CMK (cell line): ENCODE measurements around the gene MAGOHB.
"Not testable (repeated sequence)": the region's sequence is repeated elsewhere in the genome, so short reads cannot be mapped to it uniquely, and the experiment has no call there.

Source experiments
- DNase-seq: peaks from one replicate; pipeline ENCODE4 v3.0.0-alpha.2; 2010; ENCODE audit warnings: low read depth

The MAGOHB gene

DNA sequence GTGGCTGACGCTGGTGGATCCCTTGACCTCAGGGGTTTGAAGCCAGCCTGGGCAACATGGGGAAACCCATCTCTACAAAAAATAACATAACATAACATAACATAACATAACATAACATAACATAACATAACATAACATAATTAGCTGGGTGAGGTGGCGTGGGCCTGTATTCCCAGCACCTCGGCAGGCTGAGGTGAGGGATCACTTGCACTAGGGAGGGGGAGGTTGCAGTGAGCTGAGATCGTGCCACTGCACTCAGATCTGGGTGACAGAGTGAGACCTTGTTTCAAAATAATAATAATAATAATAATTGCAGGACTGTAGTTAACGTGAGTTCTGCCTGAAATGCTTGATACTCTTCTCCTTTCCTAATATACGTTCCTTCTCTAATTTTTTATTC, 1.3 kb downstream of the MAGOHB start:
- no peak for DNase-seq

DNA sequence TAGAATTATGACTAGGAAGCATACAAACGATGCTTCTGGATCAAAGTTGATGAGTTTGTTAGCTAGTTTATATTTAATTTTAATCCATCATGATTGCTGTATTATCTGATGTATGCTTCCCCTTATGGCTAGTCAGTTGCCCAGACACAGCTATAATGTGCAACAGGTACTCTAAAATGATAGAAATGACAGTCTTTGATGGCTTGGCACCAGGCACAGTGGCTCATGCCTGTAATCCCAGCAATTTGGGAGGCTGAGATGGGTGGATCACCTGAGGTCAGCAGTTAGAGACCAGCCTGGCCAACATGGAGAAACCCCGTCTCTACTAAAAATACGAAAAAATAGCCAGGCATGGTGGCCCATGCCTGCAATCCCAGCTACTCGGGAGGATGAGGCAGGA, 2.2 kb downstream of the MAGOHB start:
- DNase-seq = not testable (repeated sequence)

DNA sequence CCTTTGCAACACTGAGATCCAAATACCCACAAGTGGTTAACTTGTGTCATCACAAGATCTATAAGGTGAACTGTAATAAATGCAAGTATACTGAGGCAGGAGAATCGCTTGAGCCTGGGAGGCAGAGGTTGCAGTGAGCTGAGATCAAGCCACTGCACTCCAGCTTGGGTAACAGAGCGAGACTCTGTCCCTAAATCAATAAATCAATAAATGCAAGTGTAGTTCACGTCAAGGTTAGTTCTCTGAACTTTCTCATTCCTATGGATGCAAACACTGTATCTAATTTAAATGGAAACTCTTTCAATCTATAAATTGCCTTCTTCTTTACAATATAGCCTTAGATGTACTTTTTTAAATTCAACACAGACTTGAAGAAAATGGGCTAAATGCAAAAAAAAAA, 3.2 kb downstream of the MAGOHB start:
- DNase-seq = no peak

DNA sequence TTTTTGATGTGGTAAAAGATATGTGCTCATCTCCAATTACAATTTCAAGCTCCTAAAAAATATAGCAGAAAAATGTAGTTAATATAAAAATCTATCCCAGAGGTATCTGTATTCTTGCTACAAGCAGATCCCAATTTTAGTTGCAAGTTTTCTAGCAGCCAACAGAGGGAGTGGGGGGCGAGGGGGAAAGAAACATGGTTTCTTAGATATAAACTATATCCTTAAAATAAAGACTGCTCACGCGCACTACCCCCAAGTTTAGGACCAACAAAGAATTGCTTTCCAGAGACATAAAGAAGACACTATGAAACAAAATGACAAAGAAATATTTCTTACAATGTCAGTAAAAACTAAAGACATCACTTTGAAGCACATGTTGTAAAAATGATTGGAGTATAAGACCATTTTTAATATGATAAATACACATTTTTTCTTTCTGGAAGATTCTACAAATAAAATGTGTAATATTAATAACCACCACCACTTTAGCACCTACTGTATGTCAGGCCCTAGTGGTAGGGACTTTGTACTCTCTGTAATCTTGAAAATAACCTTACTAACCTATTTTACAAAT, 5.4 kb downstream of the MAGOHB start:
- DNase-seq = no peak

- DNase-seq = no peak
Observed at GRCh38 chr12:10601860-10602259, 11.5 kb downstream of the MAGOHB start.

- DNase-seq = no peak
Observed at GRCh38 chr12:10600988-10601387, 12.4 kb downstream of the MAGOHB start.

- no peak for DNase-seq
Observed at GRCh38 chr12:10595881-10596280, 17.5 kb downstream of the MAGOHB start.

GRCh38 chr12:10590966-10591365, 22.4 kb downstream of the MAGOHB start:
- no peak for DNase-seq

GRCh38 chr12:10584415-10584814, 29.0 kb downstream of the MAGOHB start:
- DNase-seq = no peak

DNA sequence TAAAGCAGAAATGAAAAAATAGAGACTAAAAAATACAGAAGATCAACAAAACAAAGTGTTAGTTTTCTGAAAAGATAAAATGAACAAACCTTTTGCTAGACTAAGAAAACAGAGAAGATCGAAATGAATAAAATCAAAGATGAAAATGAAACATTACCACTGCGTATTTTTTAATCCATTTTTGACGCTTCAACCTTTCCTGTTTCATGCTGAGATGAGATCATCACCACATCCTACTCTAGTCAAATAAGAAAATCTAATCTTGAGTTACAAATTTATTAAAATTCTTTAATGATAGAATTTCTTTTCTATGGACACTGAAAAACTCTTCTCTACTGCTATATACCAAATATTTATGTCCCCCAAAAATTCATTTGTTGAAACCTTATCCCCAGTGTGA, 30.7 kb downstream of the MAGOHB start:
- DNase-seq = no peak

GRCh38 chr12:10582133-10582532, 31.3 kb downstream of the MAGOHB start:
- DNase-seq = not testable (repeated sequence)

GRCh38 chr12:10574307-10574706, 39.1 kb downstream of the MAGOHB start:
- no peak for DNase-seq

DNA sequence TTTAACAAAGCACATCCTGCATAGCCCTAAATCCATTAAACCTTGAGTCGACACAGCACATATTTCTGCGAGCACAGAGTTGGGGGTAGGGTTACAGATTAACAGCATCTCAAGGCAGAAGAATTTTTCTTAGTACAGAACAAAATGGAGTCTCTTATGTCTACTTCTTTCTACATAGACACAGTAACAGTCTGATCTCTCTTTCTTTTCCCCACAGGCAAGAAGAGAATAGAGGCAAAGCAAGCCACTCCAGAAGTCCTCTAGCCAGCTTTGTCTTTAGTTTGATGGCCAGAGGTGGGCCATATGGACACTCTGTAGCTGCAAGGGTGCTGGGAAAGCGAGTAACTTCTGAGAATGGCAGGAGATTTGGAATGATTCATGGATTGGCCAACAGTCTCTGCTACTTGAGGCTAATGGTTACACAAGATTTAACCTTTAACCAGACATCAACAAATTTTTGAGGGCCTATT, 41.4 kb downstream of the MAGOHB start:
- DNase-seq = not testable (repeated sequence)

DNA sequence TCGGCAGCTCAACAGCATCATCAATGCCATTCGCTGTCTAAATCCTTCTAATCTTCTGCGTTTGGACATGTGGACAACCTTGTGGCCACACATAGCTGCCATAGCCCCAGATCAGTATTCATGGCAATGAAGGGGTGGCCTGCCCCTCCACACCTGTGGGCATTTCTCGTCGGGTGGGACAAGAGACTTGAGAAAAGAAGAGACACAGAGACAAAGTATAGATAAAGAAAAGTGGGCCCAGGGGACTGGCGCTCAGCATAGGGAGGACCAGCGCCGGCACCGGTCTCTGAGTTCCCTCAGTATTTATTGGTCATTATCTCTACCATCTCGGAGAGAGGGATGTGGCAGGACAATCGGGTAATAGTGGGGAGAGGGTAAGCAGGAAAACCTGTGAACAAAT, 42.3 kb downstream of the MAGOHB start:
- DNase-seq = no peak

DNA sequence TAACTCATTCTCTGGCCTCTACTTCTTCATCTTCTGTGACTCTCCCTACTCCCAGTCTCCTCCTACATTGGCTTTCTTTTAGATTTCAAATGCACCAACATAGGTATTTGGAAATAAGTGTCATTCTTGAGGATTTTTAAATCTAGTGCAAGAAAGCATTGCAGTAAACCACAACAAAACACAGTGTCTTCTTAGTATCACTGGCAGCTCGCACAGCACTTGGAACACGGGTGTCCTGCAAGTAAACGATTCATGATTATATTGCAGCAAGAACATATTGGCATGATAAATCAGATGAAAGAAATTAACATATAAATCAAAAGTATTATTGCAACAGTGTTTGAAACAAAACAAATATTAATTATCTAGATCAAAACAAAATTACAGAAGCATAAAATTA, 45.6 kb downstream of the MAGOHB start:
- DNase-seq = no peak

DNA sequence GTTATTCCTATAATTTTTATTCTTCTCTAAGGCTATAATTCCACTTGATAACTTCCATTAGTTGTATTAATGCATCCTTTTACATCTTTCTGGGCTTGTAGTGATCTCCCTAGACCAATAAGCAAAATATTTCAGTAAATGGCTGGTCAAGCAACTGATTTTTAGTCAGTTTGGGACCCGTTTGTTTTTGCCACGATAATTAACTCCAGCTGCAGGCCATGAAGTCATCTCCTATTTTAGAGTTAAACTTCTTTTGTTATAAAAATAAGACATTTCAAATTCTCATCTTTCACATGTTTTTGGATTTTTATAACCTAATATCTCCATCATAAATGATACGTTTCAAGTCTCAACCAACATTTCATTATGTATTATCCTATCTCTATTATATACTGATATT, 49.4 kb downstream of the MAGOHB start:
- no peak for DNase-seq

DNA sequence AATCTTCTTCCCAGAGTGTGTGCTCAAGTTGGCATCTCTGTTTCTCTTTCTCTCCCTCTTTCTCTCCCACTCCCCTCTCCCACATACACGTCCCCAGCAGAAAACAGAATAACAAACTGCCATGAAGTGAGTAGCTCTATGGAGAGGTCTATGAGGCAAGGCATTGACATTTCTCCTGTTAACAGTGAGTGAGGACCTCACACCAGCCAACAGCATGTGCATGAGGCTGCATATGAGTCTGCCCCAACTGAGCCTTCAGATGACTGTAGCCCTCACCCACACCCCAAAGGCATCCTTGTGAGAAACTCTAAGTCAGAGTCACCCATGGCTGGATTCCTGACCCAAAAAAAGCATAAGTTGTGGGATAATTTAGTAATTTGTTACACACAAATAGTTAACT, 50.4 kb downstream of the MAGOHB start:
- DNase-seq = no peak

DNA sequence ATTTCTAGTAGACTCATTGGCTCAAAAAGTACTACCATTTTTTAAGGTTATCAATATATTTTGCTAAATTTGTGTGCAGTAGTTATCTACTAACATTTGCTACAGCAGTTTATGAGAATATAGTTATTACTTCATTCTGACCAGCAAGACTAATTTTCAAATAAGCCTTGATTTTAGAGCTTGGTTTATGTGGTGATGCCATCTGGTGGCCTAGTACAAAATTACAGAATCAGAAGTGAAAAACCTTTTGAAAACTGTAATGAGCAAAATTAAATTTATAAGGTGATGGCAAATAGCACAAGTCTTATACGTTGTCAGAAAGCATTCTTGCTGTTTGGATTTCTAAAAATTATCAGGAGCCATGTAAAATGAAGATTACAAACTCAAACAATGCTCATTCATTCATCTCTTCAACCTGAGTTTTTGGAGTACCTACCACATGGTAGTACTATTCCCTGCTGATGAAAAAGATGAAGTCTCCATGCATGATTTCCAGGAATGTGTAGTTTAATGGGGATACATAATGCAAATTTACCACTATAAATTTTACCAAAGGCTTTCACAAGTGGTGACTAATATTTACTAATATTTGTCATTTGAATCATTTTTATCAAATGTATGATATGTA, 51.0 kb downstream of the MAGOHB start:
- no peak for DNase-seq

GRCh38 chr12:10559244-10559643, 54.2 kb downstream of the MAGOHB start:
- DNase-seq = no peak

DNA sequence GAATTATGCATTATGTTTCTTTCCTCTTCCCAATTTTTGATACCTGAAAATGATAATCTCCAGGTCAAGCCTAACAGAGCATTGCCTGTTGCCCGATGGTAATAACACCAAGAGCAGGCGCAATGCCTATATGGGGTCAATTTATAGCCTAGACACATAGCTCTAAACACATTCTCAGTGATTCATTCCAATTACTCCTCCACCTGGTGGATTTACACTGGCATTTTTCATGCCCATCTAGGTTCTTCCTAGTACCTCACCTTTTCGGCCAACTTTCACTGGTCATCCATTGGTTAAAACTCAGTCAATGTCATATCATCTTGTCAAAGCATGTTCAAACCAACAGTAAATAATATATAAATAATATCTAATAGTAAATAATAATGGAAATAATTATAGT, 54.6 kb downstream of the MAGOHB start:
- no peak for DNase-seq

DNA sequence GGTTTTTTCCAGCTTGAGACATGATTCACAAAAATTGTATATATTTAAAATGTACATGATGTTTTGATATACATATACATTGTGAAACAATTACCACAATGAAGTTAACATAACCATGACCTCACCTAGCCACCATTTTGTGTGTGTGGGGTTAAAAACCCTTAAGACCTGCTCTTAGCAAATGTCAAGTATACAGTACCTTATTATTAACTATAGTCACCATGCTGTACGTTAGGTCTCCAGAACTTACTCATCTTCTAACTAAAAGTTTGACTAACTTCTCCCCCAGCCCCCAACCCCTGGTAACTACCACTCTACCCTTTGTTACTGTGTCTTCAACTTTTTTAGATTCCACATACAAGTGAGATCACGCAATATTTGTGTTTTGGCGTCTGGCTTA, 55.1 kb downstream of the MAGOHB start:
- no peak for DNase-seq

GRCh38 chr12:10557766-10558165, 55.6 kb downstream of the MAGOHB start:
- DNase-seq = no peak

DNA sequence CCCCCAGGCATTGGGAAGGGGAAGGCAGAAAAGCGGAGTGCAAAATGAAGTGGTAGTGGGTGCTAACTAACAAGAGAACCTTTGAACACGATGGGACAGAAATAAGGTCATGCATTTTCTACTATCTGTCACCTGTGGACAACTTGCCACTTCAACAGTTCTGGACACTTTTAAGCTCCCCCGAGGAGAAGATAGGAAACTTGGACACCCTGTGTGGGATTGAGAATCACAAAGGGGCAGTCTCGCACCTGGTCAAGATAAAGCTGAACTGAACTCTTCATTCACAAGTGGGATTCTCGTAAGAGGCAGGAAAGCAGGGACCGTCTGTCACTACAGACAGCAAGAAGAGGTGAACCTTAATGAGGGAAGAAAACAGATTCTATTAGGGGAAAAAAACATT, 56.1 kb downstream of the MAGOHB start:
- DNase-seq = no peak

GRCh38 chr12:10554756-10555481, 58.5 kb downstream of the MAGOHB start:
- no peak for DNase-seq
